Middle frontal gyrus (tissue), 1 donor: ENCODE results near the gene IQGAP1.

Experiments used
- DNase-seq: peaks from one replicate; pipeline ENCODE4 v3.0.0-alpha.2; 2015; ENCODE audit warnings: low spot score; ENCODE audit errors: extremely low spot score

Gene IQGAP1

GRCh38 chr15:90435652-90436337 is 47.8 kb downstream of the IQGAP1 start:
- no peak for DNase-seq

- DNase-seq, result no peak
Measured at GRCh38 chr15:90436952-90437351, 48.9 kb downstream of the IQGAP1 start.

DNA sequence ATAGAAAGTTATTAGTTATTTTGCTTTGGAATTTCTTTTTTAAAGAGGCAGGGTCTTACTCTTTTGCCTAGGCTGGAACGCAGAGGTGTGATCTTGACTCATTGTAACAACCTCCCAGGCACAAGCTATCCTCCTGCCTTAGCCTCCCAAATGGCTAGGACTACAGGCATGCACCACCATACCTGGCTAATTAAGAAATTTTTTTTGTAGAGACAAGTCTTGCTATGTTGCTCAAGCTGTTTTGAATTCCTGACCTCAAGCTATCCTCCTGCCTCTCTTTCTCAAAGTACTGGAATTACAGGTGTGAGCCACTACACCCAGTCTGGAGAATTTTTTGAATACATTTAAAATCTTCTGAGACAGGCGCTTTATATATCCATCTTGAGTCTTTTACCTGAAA is 49.5 kb downstream of the IQGAP1 start:
- no peak for DNase-seq

- no peak for DNase-seq
Measured at GRCh38 chr15:90439946-90440345, 51.9 kb downstream of the IQGAP1 start.

GRCh38 chr15:90441027-90441426 is 53.0 kb downstream of the IQGAP1 start:
- DNase-seq, result no peak

- no peak for DNase-seq
Measured at GRCh38 chr15:90442423-90442822, 54.4 kb downstream of the IQGAP1 start.

GRCh38 chr15:90449206-90449735 is 61.2 kb downstream of the IQGAP1 start:
- no peak for DNase-seq

DNA sequence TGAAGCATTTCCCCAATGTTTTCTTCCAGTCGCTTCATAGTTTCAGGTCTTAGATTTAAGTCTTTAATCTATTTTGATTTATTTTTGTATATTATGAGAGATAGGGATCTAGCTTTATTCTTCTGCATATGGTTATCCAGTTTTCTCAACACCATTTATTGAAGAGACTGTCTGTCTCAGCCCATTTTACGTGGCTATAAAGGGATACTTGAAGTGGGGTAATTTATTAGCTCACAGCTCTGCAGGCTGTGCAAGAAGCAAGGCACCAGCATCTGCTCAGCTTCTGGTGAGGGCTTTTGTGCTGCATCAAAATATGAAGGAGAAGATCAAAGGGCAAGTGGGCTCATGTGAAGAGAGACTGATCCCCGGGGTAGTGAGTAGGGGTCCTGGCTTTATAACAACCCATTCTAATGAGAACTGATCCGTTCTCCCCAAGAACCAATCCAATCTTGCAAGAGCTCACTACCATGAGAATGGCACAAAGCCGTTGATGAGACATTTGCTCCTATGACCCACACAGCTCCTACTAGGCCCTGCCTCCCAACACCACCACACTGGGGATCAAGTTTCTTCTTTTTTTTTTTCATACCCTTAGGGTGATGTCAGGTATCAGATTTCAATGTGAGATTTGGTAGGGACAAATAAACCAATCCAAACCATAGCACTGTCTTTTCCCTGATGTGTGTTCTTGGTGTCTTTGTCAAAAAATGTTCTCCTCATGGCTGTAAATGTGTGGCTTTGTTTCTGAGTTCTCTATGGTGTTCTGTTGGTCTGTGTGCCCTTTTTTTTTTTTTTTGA is 63.2 kb downstream of the IQGAP1 start:
- no peak for DNase-seq

DNA sequence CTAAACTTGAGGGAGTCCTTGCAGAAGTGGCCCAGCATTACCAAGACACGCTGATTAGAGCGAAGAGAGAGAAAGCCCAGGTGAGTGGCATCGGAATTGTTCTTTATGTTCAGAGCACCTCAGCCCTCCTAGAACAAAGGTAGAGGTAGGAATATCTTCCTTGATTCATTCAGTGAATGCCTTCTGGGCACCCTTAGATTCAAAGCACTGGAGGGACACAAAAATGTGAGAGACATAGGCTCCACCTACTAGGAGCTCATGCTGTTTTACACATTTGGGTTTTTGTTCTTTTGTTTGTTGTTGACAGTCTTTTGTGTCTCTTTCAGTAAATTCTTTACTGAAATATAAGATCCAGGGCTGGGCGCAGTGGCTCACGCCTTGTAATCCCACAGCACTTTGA is 68.2 kb downstream of the IQGAP1 start:
- no peak for DNase-seq

- no peak for DNase-seq
Measured at GRCh38 chr15:90458061-90458460, 70.0 kb downstream of the IQGAP1 start.

GRCh38 chr15:90459368-90459767 is 71.3 kb downstream of the IQGAP1 start:
- no peak for DNase-seq

DNA sequence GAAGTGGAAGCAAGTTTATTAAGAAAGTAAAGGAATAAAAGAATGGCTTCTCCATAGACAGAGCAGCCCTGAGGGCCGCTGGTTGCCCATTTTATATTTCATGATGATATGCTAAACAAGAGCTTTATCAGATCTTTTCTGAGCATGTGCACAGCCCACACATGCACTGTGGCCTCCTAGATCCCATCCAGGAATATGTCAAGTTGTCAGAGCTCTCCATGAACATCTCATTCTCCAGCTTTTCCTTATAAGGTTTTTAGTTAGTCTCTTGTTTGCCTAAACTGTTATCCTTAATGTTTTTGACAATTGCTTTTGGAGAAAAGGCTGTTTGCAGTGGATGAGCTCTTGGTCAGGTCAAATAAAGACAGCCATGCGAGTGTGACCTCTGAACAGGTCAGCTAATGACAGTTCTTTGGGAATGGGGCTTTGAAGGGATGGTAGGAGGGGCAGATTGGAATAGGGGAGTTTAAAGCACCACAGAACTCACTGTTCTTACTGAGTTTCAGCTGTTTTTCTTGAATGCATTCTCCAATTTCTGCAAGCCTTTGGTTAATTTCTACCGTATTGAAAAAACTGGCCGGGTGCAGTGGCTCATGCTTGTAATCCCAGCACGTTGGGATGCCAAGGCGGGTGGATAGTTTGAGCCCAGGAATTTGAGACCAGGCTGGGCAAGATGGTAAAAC is 72.2 kb downstream of the IQGAP1 start:
- no peak for DNase-seq

- peak; percentile 79 for DNase-seq
Measured at GRCh38 chr15:90463381-90463780, 75.3 kb downstream of the IQGAP1 start.

DNA sequence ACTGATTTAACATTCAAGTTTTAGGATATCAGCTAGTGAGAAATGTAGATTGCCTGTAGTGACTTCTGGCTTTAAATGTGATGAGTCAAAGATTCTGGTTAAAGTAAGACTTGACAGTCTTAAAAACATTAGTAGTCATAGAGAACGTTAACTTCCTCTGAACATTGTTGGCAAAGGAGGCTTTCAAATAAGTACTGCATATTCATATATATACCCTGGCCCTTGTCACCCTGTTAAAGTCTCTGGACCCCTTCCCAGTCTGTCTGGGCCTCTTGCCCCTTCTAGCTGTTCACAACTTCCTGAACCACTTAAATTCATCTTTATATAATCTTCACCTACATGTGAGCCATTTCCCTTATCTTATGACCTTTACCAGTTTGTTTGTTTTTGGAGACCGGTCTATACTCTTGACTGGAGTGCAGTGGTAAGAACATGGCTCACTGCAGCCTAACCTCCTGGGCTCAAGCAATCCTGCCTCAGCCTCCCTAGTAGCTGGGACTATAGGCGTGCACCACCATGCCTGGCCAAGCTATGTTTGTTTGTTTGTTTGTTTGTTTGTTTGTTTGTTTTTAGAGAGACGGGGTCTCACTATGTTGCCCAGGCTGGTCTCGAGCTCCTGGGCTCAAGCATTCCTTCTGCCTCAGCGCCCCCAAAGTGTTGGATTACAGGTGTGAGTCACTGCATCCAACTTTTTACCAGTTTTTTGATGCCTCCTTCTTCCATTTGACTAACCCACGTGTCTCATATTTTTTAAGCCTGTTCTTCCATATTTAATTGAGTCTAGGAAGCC is 77.3 kb downstream of the IQGAP1 start:
- no peak for DNase-seq

DNA sequence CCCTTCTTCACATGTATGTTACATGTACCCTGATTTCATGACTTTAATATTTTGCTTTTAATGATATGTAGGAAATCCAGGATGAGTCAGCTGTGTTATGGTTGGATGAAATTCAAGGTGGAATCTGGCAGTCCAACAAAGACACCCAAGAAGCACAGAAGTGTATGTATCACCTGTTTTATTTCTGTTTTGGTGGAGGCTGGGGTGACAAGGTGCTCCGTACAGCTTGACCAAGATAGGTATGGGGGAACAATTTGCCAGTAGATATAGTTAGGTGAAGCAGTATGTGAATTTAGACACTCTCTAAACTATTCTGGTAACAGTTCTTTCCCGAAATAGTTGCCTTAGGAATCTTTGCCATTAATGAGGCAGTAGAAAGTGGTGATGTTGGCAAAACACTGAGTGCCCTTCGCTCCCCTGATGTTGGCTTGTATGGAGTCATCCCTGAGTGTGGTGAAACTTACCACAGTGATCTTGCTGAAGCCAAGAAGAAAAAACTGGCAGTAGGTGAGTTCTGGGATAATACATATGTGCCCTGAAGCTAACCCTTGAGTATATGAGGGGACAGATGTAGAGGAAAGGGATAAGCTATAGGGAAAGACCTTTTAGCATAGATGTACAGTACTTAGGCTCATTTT is 78.0 kb downstream of the IQGAP1 start:
- DNase-seq, result no peak

DNA sequence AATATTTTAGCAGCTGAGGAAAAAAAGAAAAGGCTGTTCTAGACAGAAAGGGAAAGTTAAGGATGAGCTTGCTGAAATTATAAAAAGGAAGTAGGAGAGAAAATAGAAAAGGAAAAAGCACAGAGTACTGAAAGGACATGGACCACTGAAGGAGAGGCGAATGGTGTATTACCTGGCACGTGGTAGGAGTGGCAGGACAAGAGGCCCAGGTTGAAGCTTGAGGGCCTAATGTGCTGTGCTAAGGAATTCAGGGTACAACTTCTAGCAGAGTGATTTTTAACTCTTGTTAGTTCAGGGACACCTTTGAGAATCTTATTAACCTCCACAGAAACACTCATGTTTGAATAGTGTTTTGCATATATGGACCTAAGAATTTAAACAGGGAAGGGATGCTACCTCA is 81.7 kb downstream of the IQGAP1 start:
- no peak for DNase-seq

DNA sequence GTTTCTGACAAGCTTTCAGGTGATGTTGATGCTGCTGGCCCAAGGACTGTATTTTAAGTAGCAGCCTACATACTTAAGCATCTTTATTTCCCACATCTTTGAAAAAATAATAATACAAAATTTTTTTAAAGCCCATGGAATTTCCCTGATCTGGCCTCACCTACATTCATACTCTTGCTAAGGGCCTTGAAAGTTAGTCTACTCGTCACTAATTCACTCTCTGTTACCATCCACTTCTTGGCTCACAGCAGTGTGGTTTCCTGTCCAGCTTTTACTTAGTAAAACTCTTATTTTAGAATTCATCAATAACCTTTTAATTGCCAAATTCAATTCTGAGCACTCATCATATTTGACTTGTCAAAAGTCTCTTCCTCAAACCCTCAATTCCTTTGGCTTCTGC is 82.4 kb downstream of the IQGAP1 start:
- no peak for DNase-seq

- no peak for DNase-seq
Measured at GRCh38 chr15:90471126-90471525, 83.1 kb downstream of the IQGAP1 start.

- DNase-seq, result no peak
Measured at GRCh38 chr15:90471769-90472168, 83.7 kb downstream of the IQGAP1 start.

GRCh38 chr15:90478846-90479481 is 90.9 kb downstream of the IQGAP1 start:
- no peak for DNase-seq
